Measurements from ENCODE around the gene NF1. TPM values are rescaled to one million over a fixed set of nuclear protein-coding genes. Genes with fewer than 3 reads are reported as not detected.

NF1 gene
- total RNA-seq, 1 experiment from 2014 or later, result 16.4 TPM

DNA sequence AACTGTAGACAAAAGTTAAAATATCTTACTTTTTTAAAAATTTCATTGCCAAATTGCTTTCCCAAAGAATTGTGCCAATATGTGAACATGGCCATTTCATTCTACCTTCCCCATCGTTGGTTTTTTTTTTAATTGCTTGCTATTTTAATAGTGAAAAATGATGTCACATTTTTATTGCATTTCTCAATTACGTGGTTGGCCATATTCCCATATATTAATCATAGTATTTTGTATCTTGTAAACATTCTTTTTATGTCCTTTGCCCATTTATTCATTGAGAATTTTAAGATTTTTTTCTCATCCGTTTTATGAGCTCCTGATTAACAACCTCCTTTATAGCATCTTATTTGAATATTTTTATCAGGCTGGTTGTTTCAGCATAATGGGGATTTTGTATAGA is 195.0 kb downstream of the NF1 start:
- intact Hi-C loops (cut with micrococcal nuclease), result no loop called here
- H3F3A ChIP-seq (ENCODE audit: low read length, unreplicated experiment), result no peaks in the 10 kb centered on the region
- peak; percentile 49 for DNase-seq
- no peaks in the 10 kb centered on the region for H3K79me2 ChIP-seq (ENCODE audit: low read length)
- ATAC-seq, result no peak
- H3K36me3 ChIP-seq (ENCODE audit: low read depth, low read length), result no peaks in the 10 kb centered on the region
- no peaks in the 10 kb centered on the region for H4K20me1 ChIP-seq (ENCODE audit: low read length)
- no peak overlapping the region for H3K4me3 ChIP-seq (ENCODE audit: low read length)
- ChIA-PET CTCF (no interaction called here), POLR2A (ENCODE audit: unreplicated experiment) (no interaction called here)
- H3K4me2 ChIP-seq (ENCODE audit: low read length), result peak overlapping the region; percentile 39; the same call in 1 of the 2 replicates
- H3K27me3 ChIP-seq (ENCODE audit: low read length), result no peaks in the 10 kb centered on the region
- peak overlapping the region; percentile 53 for H3K27ac ChIP-seq (ENCODE audit: low read length)
- H2AFZ ChIP-seq (ENCODE audit: low read length), result no peak overlapping the region
- BruUV-seq (replicated peaks), result no TSS peak
- no peaks in the 10 kb centered on the region for H3K9me3 ChIP-seq (ENCODE audit: low read length)
- TF ChIP-seq EZH2phosphoT487 (IDR thresholded peaks at IDR 0.05; ENCODE audit: borderline replicate concordance, low read length) (no peak), EZH2 (IDR thresholded peaks at IDR 0.05; ENCODE audit: low read length, unreplicated experiment) (no peak)
- TF ChIP-seq, protein P1, sequence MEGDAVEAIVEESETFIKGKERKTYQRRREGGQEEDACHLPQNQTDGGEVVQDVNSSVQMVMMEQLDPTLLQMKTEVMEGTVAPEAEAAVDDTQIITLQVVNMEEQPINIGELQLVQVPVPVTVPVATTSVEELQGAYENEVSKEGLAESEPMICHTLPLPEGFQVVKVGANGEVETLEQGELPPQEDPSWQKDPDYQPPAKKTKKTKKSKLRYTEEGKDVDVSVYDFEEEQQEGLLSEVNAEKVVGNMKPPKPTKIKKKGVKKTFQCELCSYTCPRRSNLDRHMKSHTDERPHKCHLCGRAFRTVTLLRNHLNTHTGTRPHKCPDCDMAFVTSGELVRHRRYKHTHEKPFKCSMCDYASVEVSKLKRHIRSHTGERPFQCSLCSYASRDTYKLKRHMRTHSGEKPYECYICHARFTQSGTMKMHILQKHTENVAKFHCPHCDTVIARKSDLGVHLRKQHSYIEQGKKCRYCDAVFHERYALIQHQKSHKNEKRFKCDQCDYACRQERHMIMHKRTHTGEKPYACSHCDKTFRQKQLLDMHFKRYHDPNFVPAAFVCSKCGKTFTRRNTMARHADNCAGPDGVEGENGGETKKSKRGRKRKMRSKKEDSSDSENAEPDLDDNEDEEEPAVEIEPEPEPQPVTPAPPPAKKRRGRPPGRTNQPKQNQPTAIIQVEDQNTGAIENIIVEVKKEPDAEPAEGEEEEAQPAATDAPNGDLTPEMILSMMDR (conservative IDR thresholded peaks at IDR 0.05; ENCODE audit: low read depth, low read length), result no peak
- H3K9ac ChIP-seq (ENCODE audit: low read length), result no peak overlapping the region
- peaks cover 14% of the 10 kb centered on the region for H3K4me1 ChIP-seq (ENCODE audit: insufficient read depth, low read length)
- no peaks in the 10 kb centered on the region for H3K9me2 ChIP-seq (replicated peaks; ENCODE audit: low read length)

DNA sequence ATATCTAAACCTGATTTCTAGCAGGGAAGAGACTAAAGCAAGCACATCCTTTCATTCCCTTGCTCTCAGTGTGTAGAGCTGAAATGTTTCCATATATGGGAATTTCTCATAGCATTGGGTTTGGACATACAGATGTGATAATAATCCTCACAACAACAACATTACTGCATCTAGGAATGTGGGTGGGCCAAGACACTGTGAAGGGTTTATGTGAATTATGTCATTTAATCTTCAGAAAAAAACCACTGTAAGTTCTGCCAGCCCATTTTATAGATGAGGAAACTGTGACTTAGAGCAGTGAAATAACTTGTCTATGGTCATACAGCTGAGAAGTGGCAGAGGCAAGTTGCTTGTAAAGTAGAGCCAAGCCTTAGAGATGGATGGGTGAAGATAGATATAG is 197.0 kb downstream of the NF1 start:
- H3K79me2 ChIP-seq (ENCODE audit: low read length), result no peaks in the 10 kb centered on the region
- POLR2A ChIA-PET (ENCODE audit: unreplicated experiment), result no interaction called here
- TF ChIP-seq EZH2 (IDR thresholded peaks at IDR 0.05; ENCODE audit: low read length, unreplicated experiment), result no peak
- no peak for TF ChIP-seq EZH2phosphoT487 (IDR thresholded peaks at IDR 0.05; ENCODE audit: borderline replicate concordance, low read length)
- TF ChIP-seq, protein P1 (conservative IDR thresholded peaks at IDR 0.05; ENCODE audit: low read depth, low read length), result no peak
- no peaks in the 10 kb centered on the region for H3K36me3 ChIP-seq (ENCODE audit: low read depth, low read length)
- no peaks in the 10 kb centered on the region for H3F3A ChIP-seq (ENCODE audit: low read length, unreplicated experiment)
- no peak overlapping the region for H3K4me3 ChIP-seq (ENCODE audit: low read length)
- no peak overlapping the region for H2AFZ ChIP-seq (ENCODE audit: low read length)
- H3K27me3 ChIP-seq (ENCODE audit: low read length), result no peaks in the 10 kb centered on the region
- H3K4me1 ChIP-seq (ENCODE audit: insufficient read depth, low read length), result peaks cover 14% of the 10 kb centered on the region
- no peaks in the 10 kb centered on the region for H4K20me1 ChIP-seq (ENCODE audit: low read length)
- no peak overlapping the region for H3K9ac ChIP-seq (ENCODE audit: low read length)
- CTCF ChIA-PET, result no interaction called here
- no peaks in the 10 kb centered on the region for H3K9me2 ChIP-seq (replicated peaks; ENCODE audit: low read length)
- H3K27ac ChIP-seq (ENCODE audit: low read length), result no peak overlapping the region
- DNase-seq (no peak), ATAC-seq (no peak)
- no TSS peak for BruUV-seq (replicated peaks)
- intact Hi-C loops (cut with micrococcal nuclease), result no loop called here
- H3K4me2 ChIP-seq (ENCODE audit: low read length), result no peak overlapping the region
- H3K9me3 ChIP-seq (ENCODE audit: low read length), result no peaks in the 10 kb centered on the region

DNA sequence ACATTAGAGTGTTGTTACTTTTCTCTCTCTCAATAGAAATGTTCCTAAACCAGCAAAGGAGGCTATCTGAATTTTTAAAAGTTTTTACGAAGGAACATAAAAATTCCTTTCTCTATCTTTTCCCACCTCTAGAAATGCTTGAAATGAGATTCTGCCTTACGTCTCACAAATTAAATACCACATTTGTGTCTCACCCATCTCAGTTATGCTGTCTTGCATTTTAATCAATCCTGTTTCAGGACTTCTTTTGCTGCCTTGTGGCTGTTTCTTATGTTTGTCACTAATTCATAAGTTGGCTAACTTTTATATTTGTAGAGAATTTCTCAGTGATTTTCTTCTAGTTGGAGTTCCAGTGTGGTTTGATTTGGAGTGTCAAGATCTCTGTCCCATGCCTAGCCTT is 198.8 kb downstream of the NF1 start:
- no peaks in the 10 kb centered on the region for H3K27me3 ChIP-seq (ENCODE audit: low read length)
- intact Hi-C loops (cut with micrococcal nuclease), result no loop called here
- H3K4me3 ChIP-seq (ENCODE audit: low read length), result no peak overlapping the region
- TF ChIP-seq EZH2phosphoT487 (IDR thresholded peaks at IDR 0.05; ENCODE audit: borderline replicate concordance, low read length) (no peak), EZH2 (IDR thresholded peaks at IDR 0.05; ENCODE audit: low read length, unreplicated experiment) (no peak)
- TF ChIP-seq, protein P1 (conservative IDR thresholded peaks at IDR 0.05; ENCODE audit: low read depth, low read length), result no peak
- no peaks in the 10 kb centered on the region for H4K20me1 ChIP-seq (ENCODE audit: low read length)
- H3K4me2 ChIP-seq (ENCODE audit: low read length), result no peak overlapping the region
- H3K9me3 ChIP-seq (ENCODE audit: low read length), result no peaks in the 10 kb centered on the region
- DNase-seq, result no peak
- H3K4me1 ChIP-seq (ENCODE audit: insufficient read depth, low read length), result peaks cover 14% of the 10 kb centered on the region
- H3K36me3 ChIP-seq (ENCODE audit: low read depth, low read length), result no peaks in the 10 kb centered on the region
- H2AFZ ChIP-seq (ENCODE audit: low read length), result no peak overlapping the region
- POLR2A ChIA-PET (ENCODE audit: unreplicated experiment), result no interaction called here
- no TSS peak for BruUV-seq (replicated peaks)
- no peaks in the 10 kb centered on the region for H3F3A ChIP-seq (ENCODE audit: low read length, unreplicated experiment)
- H3K9me2 ChIP-seq (replicated peaks; ENCODE audit: low read length), result no peaks in the 10 kb centered on the region
- ATAC-seq, result no peak
- H3K27ac ChIP-seq (ENCODE audit: low read length), result no peak overlapping the region
- H3K79me2 ChIP-seq (ENCODE audit: low read length), result no peaks in the 10 kb centered on the region
- H3K9ac ChIP-seq (ENCODE audit: low read length), result no peak overlapping the region
- CTCF ChIA-PET, result no interaction called here

All from PC-3 (cell line).